ENCODE measurements around the gene GNA12.
"Not testable (repeated sequence)": the region's sequence is repeated elsewhere in the genome, so short reads cannot be mapped to it uniquely, and the experiment has no call there.

The GNA12 gene

DNA sequence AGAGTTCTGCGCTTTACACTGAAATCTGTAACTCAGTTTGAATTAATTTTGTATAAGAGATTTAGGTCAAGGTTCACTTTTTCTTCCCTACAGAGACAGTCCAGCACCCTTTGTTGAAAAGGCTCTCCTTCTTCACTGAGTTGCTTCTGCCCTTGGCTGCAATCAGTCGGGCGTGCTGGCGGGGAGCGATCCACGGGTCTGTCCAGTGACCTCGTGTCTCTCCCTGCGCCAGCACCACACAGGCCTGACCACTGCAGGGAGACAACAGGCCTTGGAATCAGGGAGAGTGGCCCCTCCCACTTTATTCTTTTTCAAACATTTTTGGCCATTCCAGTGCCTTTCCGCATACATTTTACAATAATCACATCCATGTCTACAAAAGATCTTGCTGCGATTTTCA is 89.2 kb downstream of the GNA12 start:
- H3K4me3 ChIP-seq (ENCODE audit: low read depth, low read length): no peak overlapping the region
- TF ChIP-seq, protein P1, sequence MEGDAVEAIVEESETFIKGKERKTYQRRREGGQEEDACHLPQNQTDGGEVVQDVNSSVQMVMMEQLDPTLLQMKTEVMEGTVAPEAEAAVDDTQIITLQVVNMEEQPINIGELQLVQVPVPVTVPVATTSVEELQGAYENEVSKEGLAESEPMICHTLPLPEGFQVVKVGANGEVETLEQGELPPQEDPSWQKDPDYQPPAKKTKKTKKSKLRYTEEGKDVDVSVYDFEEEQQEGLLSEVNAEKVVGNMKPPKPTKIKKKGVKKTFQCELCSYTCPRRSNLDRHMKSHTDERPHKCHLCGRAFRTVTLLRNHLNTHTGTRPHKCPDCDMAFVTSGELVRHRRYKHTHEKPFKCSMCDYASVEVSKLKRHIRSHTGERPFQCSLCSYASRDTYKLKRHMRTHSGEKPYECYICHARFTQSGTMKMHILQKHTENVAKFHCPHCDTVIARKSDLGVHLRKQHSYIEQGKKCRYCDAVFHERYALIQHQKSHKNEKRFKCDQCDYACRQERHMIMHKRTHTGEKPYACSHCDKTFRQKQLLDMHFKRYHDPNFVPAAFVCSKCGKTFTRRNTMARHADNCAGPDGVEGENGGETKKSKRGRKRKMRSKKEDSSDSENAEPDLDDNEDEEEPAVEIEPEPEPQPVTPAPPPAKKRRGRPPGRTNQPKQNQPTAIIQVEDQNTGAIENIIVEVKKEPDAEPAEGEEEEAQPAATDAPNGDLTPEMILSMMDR (IDR thresholded peaks at IDR 0.05; ENCODE audit: low read depth, low read length): no peak

DNA sequence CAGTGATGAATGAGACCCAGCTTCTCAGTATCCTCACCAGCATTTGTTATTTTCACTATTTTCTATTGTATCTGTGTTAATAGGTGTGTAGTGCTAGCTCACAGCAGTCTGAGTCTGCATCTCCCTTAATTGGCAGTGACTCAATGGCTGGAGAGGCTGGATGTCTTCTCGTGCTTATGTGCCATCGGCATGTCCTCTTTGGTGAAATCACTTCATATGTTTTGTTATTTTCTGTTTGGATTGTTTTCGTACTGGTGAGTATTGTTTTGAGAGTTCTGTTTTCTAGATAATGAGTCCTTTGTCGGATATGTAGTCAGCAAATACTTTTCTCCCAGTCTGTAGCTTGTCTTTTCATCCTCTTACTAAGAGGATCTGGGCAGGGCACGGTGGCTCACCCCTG is 90.0 kb downstream of the GNA12 start:
- TF ChIP-seq, protein P1 (IDR thresholded peaks at IDR 0.05; ENCODE audit: low read depth, low read length): no peak
- H3K4me3 ChIP-seq (ENCODE audit: low read depth, low read length): no peak overlapping the region

GRCh38 chr7:2753148-2753547 is 91.0 kb downstream of the GNA12 start:
- no peak overlapping the region for H3K4me3 ChIP-seq (ENCODE audit: low read depth, low read length)
- TF ChIP-seq, protein P1 (IDR thresholded peaks at IDR 0.05; ENCODE audit: low read depth, low read length): no peak

GRCh38 chr7:2751086-2751485 is 93.0 kb downstream of the GNA12 start:
- no peak overlapping the region for H3K4me3 ChIP-seq (ENCODE audit: low read depth, low read length)
- TF ChIP-seq, protein P1 (IDR thresholded peaks at IDR 0.05; ENCODE audit: low read depth, low read length): no peak

- TF ChIP-seq, protein P1 (IDR thresholded peaks at IDR 0.05; ENCODE audit: low read depth, low read length): no peak
- H3K4me3 ChIP-seq (ENCODE audit: low read depth, low read length): no peak overlapping the region
These were observed 94.1 kb downstream of the GNA12 start for GRCh38 chr7:2750004-2750407.

DNA sequence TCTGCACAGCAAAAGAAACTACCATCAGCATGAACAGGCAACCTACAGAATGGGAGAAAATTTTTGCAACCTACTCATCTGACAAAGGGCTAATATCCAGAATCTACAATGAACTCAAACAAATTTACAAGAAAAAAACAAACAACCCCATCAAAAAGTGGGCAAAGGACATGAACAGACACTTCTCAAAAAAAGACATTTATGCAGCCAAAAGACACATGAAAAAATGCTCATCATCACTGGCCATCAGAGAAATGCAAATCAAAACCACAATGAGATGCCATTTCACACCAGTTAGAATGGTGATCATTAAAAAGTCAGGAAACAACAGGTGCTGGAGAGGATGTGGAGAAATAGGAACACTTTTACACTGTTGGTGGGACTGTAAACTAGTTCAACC is 95.4 kb downstream of the GNA12 start:
- not testable (repeated sequence) for H3K4me3 ChIP-seq (ENCODE audit: low read depth, low read length)

- not testable (repeated sequence) for H3K4me3 ChIP-seq (ENCODE audit: low read depth, low read length)
These were observed 100.5 kb downstream of the GNA12 start for GRCh38 chr7:2743523-2744185.

DNA sequence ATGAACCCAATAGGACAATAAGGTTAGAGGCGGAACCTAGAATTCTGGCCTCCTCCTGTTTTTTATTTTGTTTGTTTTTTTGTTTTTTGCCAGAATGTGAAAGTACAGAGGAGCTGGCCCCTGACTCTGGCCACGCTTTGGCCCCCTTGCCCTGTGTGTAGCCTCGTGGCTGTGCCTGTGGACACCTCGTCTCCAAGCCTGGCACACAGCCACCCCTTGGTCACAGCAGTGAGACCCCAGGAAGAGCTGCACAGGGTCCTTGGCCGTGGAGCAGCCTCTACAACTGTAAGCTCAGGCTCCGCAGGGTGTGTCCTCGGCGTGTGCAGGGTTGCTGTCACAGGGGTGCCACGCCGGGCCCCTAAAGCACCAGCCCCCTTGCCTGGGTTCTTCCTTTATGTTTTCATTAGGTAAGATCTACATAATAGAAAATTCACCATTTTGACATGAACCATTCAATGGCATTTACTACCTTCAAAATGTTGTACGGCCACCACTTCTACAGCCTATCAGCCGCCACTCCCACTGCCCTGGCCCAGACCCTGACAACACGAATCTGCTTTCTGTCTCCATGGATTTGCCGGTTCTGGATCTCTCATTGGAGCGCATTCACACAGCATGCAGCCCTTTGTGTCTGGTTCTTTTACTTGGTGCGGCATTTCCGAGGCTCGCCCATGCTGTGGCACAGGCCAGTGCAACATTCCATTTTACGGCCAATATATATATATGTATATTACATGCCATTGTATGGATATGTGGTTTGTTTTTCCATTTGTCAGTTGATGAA is 105.2 kb downstream of the GNA12 start:
- TF ChIP-seq, protein P1 (IDR thresholded peaks at IDR 0.05; ENCODE audit: low read depth, low read length): no peak
- H3K4me3 ChIP-seq (ENCODE audit: low read depth, low read length): no peak overlapping the region
